NCI-H146 treated with DMSO at 0.1 percent for 48 hours (cell line): Measurements from ENCODE around the gene VMP1.

Experiments used
- DNase-seq: peaks from one replicate; lab custom pipeline; 2025; ENCODE audit not compliant: unreplicated experiment; lab: John Stamatoyannopoulos, UW

The VMP1 gene

DNA sequence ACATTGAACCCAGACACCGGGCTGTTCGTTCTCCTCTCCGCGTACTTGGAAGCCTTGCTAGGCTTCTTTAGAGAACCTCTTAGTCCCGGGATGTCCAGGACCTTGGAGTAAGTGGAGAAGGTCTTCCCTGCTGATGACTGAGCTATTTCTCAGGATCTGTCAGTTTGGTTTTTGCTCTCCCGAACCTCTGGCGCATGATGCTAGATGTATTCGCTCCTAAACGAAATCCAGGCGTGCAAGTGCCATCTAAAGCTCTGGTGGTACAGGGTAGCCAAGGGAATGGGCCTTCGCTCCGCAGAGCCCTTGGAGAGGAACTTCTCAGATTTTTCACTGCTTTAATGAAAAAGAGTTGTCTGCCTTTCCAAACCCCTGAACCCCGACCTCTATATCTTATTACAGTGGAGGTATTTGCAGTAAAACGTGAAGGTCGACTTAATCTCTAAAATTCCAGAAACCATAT, 547 bp downstream of the VMP1 start:
- no peak for DNase-seq

DNA sequence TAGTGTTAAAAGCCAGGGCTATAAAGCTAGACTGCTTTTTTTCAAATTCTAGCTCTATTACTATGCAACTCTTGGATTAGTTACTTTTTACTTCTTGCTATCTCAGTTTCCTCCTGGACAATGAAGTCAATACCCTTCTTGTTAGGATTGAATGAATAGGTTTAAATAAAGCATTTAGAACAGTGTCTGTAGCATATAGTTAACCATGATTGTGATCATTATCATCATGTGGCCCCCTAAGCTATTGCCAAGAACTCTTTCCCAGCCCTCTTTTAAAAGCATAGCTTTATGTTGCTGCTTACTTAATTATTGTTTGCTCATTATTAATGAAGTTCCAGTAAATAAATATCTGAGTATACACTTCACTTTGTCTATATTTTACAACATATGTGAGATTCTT, 4.5 kb downstream of the VMP1 start:
- no peak for DNase-seq

DNA sequence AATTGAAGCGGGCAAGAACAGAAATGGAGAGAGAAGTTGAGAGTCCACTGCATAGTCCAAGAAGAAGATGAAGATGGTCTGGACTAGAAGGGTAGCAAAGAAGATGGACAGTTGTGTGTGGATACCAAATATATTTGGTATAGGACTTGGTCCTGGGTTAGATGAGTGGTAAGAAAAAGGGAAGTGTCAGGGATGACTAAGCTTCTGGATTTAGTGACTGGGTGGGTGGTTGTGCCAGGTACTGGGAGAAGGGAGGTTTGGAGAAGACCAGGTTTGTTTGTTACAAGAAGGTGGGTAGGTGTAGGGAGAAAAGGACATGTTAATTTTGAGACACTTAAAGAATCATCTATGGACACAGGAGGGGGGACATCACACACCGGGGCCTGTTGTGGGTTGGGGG, 5.4 kb downstream of the VMP1 start:
- DNase-seq, result no peak

DNA sequence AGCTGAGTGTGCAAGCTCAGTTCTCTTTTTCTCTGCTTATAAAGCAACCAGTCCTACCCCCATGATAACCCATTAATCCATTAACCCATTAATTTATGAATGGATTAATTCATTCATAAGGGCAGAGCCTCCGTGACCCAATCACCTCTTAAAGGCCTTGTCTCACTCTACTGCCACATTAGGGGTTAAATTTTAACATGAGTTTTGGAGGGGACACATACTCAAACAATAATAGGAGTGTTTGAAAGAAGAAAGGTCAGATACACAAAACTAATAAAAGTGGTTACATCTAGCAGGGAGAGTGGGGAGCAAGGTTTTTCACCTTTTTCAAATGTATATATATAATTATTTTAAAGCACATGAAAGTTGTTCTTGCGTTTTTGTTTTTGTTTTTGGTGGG, 6.8 kb downstream of the VMP1 start:
- DNase-seq, result no peak

DNA sequence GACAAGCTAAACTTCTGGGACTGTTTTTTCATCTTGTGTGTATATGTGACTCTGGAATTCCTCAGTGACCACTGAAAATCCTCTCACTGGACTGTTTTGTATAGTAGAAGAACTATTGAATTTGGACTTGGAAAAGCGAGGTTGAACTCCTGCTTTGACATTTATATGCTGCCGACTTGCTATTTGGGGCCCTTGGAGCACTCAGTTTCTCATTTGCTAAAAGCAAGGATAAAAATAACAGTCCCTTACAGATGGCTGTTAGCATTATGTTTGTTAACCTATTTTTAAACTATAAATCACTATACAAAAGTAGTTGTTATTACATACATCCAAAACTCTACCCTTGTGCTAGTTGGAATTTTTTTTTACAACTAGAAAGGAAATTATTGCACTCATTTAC, 9.0 kb downstream of the VMP1 start:
- no peak for DNase-seq

DNA sequence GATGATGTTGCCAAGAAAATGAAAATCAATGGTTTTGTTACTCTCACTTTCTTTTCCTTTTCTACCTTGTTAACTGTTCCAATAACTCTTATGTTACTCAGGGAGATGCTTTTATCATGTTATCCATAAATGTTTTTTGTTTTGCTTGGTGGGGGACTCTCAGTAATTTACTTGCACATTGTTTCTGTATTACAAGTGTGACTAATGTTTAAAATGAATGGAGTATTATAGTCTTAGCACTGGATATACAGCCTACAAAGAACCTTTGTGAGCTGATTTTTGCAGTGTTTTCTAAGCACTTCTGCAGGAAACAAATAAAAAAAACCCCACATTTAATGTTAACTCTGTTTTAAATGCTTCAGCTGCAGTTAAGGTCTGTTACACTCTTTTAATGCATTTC, 12.1 kb downstream of the VMP1 start:
- no peak for DNase-seq

DNA sequence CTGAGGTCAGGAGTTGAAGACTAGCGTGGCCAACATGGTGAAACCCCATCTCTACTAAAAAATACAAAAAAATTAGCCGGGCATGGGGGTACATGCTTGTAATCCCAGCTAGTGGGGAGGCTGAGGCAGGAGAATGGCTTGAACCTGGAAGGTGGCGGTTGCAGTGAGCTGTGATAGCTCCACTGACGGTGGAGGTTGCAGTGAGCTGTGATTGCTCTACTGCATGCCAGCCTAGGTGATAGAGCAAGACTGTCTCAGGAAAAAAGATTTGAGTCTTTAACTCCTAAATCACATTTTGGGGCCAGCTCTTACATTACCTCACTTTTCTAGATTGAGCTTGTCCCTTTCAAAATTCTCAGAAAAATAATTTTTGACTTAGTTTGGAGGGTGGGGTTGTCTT, 15.2 kb downstream of the VMP1 start:
- no peak for DNase-seq

DNA sequence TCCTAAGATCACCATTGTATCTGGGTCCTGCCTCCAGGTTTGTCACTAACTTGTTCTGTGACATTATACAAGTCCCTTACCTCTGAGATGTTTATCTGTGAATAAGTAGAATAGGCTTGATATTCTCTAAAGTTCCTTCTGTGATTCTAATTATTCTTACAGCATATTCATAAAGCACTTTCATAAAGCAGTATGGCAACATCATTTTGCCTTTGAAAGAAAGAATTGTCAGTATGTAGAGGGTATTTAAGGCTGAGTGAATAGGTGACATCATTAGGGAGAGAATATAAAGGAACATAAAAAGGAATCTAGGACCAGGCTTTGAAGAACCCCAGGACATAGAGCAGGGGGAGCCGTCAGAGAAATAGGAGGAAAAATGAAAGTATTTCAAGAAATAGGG, 15.6 kb downstream of the VMP1 start:
- no peak for DNase-seq

DNA sequence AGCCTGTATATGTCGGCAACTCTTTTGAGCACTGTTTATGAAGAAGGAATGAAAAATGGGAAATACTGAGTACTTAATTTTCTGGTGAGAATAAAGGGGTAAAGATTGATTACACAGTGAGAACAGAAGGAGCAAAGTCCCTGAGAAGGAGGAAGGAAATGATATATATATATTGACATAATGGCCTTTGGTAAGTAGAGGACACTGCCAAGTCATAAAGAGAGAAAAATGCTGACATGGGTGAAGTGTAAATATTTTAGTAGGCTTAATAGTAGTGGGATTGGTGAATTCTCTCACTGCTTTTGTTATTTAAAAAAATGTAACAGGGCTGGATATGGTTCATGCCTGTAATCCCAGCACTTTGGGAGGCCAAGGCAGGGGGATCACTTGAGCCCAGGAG, 16.2 kb downstream of the VMP1 start:
- no peak for DNase-seq

DNA sequence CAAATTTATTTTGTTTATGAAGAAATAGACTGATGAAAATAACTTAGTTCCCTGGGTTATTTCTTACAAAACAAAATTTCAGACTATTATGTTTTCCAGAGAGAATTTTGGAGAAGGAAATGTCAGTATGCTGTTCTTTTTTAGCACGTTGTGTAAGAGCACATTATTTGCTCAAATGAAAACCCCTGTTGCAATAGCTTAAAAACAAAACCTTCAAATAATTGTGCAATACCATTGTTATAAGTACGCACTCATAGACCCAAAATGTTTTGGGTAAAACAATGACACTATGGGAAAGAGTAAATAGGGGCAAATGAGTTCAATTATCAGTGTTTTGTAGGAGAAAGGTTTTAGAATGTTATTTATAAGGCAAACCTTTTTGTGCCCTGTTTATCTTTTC, 18.2 kb downstream of the VMP1 start:
- DNase-seq, result no peak

DNA sequence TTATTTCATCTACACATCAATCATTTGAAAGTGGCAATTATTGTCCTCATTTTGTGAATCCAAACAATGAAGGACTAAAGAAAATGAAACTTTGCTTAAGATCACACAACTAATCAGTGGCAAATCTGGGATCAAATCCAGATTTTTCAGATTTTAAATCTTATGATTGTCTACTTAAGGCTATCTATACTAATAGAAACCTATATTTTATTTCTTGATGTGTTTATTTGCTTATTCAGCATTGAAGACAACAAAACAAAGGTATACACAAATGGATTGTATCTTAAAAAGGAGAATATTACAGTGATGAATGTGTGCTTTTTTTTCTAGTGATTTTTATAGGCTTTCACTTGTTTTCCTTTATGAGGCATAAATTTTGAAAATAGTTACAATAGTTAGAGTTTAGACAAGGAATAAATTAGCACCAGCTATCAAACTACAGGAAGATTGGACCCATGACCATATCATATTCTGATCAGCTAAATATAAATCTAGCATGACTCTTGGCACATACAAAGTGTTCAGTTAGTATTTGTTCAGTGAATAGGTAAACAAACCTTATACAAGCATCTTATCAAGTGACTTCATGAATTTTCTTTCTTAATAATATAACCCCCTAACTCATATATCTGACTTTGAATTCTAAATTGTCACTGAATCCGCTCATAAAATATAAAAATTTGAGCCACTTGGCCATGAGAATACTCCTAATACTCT, 20.5 kb downstream of the VMP1 start:
- no peak for DNase-seq

DNA sequence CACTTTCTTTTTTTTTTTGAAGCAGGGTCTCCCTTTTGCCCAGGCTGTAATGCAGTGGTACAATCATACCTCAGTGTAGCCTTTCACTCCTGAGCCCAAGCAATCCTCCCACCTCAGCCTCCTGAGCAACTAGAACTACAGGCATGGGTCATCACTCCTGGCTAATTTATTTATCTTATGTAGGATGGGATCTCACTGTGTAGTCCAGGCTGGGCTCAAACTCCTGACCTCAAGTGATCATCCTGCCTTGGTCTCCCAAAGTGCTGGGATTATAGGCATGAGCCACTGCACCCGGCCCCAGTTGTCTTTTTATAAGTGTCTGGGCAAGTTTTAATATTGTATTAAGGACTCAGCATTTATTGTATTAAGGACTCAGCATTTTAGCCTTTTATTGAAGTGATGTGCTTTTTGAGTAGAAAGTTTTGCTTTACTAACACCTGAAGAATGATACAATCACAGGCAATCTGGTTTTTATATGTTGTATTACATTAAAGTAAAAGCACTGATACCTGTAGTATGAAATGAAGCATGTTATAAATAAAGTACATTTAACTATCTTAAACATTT, 22.9 kb downstream of the VMP1 start:
- no peak for DNase-seq

DNA sequence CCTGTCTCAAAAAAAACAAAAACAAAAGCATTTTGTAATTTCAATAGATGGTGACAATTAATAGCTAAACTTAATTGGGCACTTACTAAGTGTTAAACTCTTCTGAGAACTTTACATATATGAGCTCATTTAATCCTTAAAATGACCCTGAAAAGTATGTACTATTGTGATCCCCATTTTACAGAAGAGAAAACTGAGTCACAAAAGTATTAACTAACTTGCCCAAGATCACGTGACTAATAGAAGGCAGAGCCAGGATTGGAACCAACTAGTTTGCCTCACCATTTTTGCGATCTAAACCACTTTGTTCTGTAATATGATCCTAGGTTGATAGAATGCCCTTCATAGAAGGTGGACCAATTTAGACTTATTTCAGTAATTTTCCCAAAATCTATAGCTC, 26.2 kb downstream of the VMP1 start:
- DNase-seq, result no peak

DNA sequence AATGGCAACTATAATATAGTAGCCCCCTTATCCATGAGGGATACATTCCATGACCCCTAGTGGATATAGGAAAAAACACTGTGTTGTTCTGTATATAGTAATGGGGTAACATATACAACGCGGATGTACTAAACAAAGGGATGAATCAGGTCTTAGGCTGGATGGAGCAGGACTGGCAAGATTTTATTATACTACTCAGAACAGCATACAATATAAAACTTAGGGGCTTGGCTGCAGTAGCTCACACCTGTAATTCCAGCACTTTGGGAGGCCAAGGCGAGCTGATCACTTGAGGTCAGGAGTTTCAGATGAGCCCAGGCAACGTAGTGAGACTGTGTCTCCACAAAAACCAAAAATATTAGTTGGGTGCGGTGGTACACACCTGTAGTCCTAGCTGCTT, 26.8 kb downstream of the VMP1 start:
- no peak for DNase-seq

DNA sequence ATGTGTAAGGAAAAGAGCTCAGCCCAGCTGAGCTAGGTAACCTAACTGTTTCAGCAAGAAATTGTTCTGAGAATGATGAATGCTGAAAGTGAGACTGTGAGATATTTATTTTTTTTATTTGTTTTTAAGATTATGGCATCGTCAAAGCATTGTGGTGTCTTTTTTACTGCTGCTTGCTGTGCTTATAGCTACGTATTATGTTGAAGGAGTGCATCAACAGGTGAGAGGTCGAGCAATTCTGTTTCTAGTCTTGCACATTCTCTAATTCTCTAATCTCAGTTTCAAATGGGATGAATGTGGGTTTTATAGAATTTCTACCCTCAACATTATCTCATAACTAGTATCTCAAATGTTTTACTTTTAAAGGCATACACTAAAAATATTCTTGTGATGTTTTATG, 29.9 kb downstream of the VMP1 start:
- no peak for DNase-seq

DNA sequence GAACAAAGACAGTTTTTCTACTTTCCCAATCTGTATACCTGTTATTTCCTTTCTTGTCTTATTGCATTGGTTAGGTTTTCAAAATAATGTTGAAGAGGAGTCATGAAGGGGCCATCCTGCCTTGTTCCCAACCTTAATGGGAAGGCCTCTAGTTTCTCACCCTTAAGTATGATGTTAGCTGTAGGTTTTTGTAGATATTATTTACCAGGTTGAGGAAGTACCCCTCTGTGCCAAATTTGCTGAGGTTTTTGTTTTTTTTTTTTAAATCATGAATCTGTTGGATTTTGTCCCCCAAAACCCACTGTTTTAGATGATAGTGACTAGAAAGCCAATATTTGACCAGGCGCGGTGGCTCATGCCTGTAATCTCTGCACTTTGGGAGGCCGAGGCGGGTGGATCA, 36.4 kb downstream of the VMP1 start:
- no peak for DNase-seq

DNA sequence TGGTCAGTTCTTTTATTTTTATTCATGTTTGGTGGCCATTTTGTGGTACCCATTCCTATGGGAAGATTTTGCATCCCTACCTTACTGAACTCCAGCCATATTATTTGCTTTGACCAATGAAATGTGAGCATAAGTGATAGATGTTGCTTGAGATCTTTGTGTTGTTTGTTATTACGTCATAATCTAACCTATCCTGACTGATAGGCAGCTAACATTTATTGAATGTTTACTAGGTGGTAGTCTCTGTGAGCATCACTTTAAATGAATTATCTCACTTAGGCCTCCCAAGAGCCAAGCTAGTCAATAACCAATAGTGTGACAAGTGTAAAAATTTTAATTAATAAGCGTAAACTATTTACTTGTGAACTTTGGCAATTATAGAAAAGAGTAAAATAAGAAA, 37.6 kb downstream of the VMP1 start:
- DNase-seq, result no peak

DNA sequence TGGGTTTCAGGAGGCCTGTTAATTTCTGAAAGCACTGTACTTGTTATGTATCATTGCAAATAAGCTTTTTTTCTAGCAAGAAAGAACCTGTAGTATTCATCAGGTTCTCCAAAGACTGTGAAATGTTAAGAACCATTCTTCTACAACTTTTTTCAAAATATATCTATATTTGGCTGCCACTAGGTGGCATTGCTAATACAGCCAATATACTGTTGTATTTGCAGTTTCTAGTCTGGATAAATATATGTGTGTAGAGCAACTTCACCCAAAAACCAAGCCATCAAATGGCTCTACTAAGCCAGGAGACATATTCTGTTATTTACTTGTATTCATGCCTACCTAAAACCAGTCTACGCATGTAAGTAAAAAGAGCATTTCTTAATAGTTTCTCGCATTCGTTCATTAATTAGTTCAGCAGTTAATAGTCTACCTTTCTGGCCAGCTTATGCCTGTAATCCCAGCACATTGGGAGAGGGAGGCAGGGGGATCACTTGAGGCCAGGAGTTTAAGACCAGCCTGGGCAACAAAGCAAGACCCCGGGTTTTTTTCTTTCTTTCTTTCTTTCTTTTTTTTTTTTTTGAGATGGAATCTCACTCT, 39.5 kb downstream of the VMP1 start:
- DNase-seq, result peak; percentile 3

DNA sequence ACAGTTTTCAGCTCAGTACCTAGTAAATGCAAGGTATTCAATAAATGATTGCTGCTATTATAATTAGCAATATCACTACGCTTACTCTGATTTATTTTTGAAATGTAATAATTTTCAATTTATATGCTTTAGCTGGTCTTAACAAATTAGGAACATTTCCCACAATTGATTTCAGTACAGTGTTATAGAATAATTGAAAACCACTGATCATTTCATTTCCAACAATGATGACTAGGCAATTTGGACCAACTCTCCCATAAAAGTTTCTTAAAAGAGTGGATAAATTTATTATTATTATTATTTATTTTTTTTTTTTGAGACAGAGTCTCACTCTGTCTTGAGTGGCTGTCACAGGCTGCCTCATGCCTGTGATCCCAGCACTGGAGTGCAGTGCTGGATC, 41.1 kb downstream of the VMP1 start:
- no peak for DNase-seq

DNA sequence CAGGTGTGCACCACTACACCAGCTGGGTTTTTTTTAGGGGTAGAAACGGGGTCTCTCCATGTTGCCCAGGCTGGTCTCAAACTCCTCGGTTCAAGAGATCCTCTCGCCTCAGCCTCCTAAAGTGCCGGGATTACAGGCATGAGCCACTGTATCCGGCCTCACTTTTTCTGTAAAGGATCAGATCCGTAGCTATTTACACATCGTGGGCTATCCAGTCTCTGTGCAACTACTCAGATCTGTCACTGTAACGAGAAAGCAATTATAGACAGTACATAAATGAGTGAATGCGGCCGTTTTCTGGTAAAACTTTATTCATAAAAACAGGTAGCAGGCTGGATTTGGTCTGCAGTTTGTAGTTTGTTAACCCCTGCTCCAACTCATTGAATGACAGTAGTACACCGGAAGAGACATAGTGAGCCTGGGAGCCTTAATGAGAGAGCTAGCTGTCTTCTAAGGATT, 44.5 kb downstream of the VMP1 start:
- no peak for DNase-seq

DNA sequence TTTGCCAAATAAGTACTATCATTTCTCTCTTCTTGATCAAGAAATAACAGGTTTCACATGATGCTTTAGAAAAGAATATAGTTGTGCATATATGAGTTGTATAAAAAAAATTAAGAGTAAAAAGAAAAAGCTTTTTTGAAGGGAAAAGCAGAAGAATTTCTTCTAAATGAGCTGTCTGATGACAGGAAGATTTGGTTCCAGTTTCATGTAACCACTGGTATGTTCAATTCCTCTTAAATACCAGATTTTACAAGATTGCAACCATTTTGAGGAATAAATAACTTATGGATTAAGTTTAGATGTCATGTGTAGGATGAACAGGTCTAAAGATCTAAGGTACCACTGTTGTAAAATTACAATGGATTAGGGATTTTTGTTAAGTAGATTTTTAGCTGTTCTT, 45.0 kb downstream of the VMP1 start:
- DNase-seq, result no peak

DNA sequence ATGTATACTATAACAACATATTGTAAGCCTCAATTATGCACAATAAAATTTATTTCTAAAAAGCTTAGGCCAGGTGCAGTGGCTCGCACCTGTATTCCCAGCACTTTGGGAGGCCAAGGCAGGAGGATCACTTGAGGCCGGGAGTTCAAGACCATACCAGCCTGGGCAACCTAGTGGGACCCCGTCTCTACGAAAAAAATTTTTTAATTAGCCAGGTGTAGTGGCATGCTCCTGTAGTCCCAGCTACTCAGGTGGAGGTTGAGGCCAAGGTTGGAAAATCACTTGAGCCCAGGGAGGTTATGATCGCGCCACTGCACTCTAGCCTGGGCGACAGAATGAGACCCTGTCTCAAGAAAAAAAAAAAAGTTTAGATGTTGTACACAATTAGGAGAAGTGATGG, 45.5 kb downstream of the VMP1 start:
- DNase-seq, result no peak
